ENCODE results near the gene CHD1L. TPM values are rescaled to one million over a fixed set of nuclear protein-coding genes. Genes with fewer than 3 reads are reported as not detected.

CHD1L gene
- total and polyA plus RNA-seq, 2 of the 4 experiments (the other 2 are of a cell fraction), result 31.2 to 47.5 TPM

GRCh38 chr1:147209825-147210821 lies 32.4 kb upstream of the CHD1L start:
- DNase-seq (no peak), ATAC-seq (ENCODE audit: low read depth) (no peak)
- Histone ChIP-seq H3K9me1 (ENCODE audit: insufficient read depth, low read length) (no peaks in the 10 kb centered on the region; the same call in 1 of the 2 replicates), H3K56ac (ENCODE audit: extremely low read depth, insufficient read depth, low read length) (no peak overlapping the region), H3K23ac (ENCODE audit: low read depth, low read length) (no peak overlapping the region), H3K4me3 (ENCODE audit: insufficient read depth, low read depth, low read length) (no peak overlapping the region), H3K79me1 (ENCODE audit: low read depth in 1 of 2, low read length in 2 of 2) (no peaks in the 10 kb centered on the region), H3K27me3 (ENCODE audit: control insufficient read depth, insufficient read depth, low read length) (no peaks in the 10 kb centered on the region), H2AK9ac (replicated peaks; ENCODE audit: low read depth, low read length, poor library complexity) (no peak overlapping the region), H3K27ac (ENCODE audit: insufficient read depth, low read length) (no peak overlapping the region), H3K14ac (replicated peaks; ENCODE audit: low read depth, low read length) (no peak overlapping the region), H3K4ac (ENCODE audit: low read depth, low read length) (no peak overlapping the region), H2AK5ac (ENCODE audit: low read depth, low read length) (no peak overlapping the region), H3K9me3 (ENCODE audit: control insufficient read depth, insufficient read depth, low read length) (no peaks in the 10 kb centered on the region), H3K4me2 (ENCODE audit: low read depth, low read length) (no peak overlapping the region), H2BK5ac (ENCODE audit: low read depth, low read length, poor library complexity, severe bottlenecking) (no peak overlapping the region), H3K18ac (ENCODE audit: low read depth, low read length) (no peak overlapping the region), H3K36me3 (ENCODE audit: control insufficient read depth, insufficient read depth, low read length) (no peaks in the 10 kb centered on the region), H2BK15ac (ENCODE audit: low read depth, low read length) (no peak overlapping the region), H3K4me1 (ENCODE audit: control insufficient read depth, insufficient read depth, low read length) (no peaks in the 10 kb centered on the region), H2AFZ (replicated peaks; ENCODE audit: low read length, poor library complexity) (no peak overlapping the region), H2BK120ac (ENCODE audit: low read depth, low read length) (no peak overlapping the region), H4K91ac (ENCODE audit: insufficient read depth, low read depth, low read length) (no peak overlapping the region), H3K9ac (ENCODE audit: low read depth, low read length) (no peak overlapping the region), H4K20me1 (ENCODE audit: insufficient read depth, low read length) (no peaks in the 10 kb centered on the region), H2BK20ac (ENCODE audit: low read depth, low read length) (no peak overlapping the region), H4K8ac (ENCODE audit: low read depth in 2 of 2, low read length in 2 of 2) (no peak overlapping the region), H4K5ac (ENCODE audit: low read depth, low read length) (no peak overlapping the region)
- CTCF ChIA-PET, result interaction anchor here (0.7 kb wide), 1 partner anchor 73 kb away, joined by 3 read pairs; no protein-coding TSS in a partner anchor
- no CpG with 5 or more reads among the region's 3 CpGs for WGBS, 2 experiments (ENCODE audit: extremely low coverage in 2 of 2, insufficient read length in 1 of 2)
- POLR2A ChIA-PET (ENCODE audit: unreplicated experiment), result no interaction called here
- dilution Hi-C loops (cut with HindIII; ENCODE audit: low sequenced_read_pairs, unreplicated experiment) (no loop called here), in situ Hi-C loops (cut with MboI; ENCODE audit: low sequenced_read_pairs) (no loop called here), intact Hi-C loops (cut with micrococcal nuclease) (no loop called here)
- TF ChIP-seq MAFK (IDR thresholded peaks at IDR 0.05; ENCODE audit: low read depth, low read length) (peak; percentile 45), CHD1 (IDR thresholded peaks at IDR 0.05; ENCODE audit: low read depth, low read length) (no peak), CEBPB (IDR thresholded peaks at IDR 0.05; ENCODE audit: low read depth, low read length) (no peak)
- no TSS peak for BruUV-seq (replicated peaks)

All from IMR-90 (cell line).